Limb (tissue), 2 donors: ENCODE results near the gene LMOD3.

Experiments
- DNase-seq, 2 donors: peaks; one replicate each; pipeline ENCODE4 v3.0.0-alpha.2; 2016; ENCODE audit errors: extremely low spot score in 2 of 2

Gene LMOD3

DNA sequence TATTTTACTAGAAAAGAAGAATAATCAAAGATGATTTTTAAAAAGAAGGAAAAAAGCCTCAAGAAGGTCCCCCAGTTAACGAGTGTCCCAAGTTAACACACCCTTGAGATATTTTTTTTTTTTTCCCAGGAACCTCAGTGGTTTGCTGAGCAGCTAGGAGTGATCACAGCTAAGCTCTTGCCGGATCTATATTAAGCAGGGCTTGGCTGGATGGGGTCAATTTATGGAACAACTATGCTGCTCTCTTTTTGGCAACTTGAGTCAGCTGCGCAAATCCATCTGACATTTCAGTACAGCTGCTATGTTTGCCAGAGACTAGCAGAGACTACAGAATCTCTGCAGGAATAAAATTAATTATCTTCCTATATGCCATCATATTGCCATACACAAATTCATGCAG, at the start of gene LMOD3:
Gene LMOD3 (minus strand): TSS at position 193 of the 400 bp plus-strand sequence. CDS start 209 bp downstream, outside the sequence.
- peak in 1 of 2 donors; percentile 71 for DNase-seq

DNA sequence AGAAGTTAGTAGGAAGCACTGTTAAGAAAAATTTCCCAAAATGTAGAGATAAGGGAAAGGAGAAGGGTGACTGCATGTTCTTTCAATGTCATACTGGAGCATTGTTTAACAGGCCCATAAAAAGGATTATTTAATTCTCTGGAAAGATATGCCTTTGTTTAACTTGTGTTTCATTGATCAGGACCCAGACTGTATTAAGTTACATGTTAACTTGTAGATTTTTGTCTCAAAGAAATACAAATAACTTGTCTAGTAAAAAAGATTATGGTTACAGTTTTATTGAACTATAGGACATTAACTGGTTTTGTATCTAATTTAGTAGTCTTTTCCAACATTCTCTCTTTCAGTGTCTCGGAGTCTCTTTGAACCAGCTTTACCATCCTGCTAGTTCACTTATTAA, 49.7 kb upstream of the LMOD3 start:
- DNase-seq: no peak

DNA sequence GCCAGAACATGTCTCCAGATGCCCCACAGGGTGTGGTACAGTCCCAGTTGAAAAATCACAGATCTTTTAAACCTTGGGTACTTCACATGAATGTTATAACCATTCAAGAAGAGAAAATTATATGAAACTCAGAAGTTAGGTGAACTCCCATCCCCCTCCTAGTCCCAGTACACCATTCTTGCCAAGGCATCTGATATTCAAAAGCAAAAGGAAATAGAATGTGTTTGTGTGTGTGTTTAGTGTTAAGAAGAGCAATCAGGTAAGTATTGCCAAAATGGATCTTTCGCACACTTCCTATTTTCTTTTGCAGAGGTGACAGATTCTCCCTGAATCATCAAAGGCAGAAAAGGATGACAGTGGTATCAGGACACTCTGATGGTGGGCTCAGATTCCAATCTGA, 44.1 kb upstream of the LMOD3 start:
- no peak for DNase-seq

DNA sequence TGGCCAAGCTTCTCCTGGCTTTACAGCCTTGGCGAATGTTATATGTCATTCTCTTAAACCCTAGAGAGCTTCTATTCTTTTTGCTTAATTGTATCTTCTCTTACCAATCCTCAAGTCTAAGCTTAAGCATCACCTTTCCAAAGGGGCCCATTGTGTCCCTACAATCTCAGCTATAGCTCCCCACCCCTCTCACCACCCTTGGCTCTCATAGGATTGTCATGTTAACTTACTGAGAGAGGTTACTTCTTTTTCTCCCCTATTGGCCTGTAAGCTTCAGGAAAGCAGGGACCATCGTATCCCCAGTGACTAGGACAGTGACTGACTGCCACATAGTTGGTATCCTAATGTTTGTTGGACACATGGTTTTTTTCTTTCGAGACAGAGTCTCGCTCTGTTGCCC, 43.3 kb upstream of the LMOD3 start:
- DNase-seq: no peak

DNA sequence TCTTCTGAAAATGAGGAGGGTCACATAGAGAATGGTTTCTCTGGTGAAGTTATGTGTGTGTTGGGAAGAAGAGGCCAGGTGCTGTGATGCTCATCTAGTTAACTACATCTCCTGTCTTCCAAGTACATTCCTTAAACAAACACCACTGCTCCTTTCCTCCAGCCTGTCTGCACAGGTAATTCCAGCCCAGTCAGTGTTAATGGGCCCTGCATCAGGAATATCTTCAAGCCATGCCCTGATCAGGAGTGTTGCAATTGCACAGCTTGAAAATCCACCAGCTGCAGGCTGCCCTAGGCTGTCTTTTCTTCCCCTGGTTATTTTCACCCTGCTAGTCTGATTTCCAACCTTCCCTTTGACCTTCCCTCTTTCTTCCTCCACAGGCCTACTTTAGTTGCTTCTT, 41.9 kb upstream of the LMOD3 start:
- no peak for DNase-seq

DNA sequence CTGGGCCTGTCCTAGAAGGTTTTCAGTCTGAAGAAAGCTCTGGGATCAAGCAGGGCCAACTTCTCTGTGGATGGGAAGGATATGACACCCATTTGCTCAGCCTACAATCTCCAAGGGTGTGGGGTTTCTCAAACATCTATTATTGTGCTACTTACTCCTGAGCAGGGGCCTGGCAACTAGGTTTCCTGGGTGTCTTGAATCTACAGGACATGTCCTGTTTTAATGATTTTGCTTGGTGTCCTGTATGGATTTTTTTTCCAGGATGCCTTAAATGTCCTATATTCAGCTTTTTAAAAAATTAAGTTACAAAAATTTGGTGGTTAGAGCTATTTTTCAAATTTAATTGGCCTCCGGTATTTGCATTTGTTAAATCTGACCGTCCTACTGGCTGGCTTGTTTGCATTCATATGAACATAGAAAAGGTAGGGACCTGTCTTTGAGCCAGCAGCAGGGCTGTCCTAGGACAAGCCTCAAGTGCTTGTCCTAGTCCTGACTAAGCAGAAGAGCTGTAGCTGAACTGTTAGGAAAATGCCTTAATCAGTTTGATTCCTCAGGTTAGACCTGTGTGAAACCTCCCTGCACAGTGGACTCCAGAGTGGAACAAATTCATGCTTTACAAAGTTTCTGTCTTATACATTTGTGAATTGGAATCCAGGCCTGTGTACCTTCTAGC, 40.0 kb upstream of the LMOD3 start:
- no peak for DNase-seq

DNA sequence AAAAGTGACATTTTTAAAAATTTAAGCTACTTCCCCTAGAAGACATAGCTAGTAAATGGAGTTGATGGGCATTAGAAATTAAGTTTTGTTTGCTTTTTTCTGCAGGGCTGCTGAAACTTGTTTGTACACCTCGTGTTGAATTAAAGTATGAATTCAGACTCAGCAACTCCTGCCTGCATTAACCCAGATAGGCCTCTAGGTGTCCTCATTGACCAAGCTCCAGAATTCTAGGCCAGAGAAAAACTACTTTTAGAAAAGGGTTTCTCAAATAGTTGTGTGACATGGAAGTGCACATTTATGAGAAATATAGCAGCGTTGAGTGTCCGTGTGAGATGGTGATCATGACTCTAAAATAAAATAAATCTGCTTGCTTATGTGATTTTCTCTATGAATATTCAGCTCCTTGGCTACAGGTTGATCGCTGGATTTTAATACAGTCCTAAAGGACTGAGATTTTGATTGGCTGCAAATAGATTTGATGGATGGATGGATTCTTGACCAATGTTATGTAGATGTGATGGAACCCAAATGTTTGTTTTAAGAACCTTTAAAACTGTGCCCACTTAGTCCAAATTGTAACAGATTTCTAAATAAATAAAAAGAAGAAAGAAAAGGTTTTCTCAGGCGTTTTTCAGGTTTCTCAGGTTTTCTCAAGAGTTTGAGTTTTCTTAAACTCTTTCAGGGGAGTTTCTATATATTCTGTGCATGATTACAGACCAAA, 39.4 kb upstream of the LMOD3 start:
- DNase-seq: peak; percentile 35 to 85

DNA sequence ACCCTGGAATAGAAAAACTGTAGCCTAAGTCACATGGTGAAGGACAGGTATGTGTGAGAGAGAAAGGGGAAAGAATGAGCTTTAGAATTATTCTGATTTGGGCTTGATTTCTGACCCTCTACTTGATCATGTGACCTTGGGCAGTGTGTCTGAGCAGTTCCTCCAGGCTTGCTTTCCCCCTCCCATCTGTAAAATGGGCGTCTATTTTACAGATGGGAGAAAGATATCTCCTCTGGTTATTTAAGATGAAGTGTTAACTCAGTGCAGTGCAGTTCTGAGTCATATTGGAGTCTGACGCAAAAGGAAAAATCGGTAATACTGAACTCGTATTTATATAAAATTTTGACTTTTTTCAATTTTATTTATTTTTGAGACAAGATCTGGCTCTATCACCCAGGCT, 38.1 kb upstream of the LMOD3 start:
- DNase-seq: no peak

DNA sequence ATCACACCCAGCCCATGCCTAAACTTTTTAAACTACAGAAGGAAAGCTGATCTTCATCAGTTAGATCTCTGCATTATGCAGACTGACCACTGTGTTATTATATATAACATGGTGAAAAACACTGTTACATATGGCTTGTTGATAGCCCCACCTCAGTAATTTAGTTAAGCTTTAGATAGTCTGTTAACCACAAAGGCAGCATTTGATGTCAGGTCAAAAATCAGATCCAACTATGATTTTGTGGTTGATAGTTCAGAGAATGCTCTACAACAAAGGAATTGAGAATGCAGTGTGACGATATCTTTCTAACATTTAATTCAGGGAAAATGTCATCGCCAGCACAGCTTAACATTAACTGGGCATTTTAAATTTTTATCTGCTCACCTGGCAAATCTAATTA, 37.7 kb upstream of the LMOD3 start:
- DNase-seq: no peak

DNA sequence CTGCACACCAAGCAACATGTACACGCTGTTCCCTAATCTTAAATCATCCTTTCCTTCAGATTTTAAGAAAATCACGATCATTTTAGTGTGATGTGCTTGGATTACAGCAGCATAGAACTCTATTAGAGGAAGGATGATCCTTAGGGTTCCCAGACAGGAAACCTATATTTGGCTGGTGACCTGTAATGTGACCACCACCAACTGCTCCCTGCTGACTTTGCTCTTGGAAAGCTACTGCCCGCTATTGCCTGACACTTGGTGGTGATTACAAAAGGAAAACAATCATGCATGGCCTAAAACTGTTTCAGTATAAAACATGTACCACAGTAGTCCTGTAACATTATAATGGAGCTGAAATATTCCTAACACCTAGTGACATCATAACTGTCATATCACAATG, 27.2 kb upstream of the LMOD3 start:
- DNase-seq: no peak

DNA sequence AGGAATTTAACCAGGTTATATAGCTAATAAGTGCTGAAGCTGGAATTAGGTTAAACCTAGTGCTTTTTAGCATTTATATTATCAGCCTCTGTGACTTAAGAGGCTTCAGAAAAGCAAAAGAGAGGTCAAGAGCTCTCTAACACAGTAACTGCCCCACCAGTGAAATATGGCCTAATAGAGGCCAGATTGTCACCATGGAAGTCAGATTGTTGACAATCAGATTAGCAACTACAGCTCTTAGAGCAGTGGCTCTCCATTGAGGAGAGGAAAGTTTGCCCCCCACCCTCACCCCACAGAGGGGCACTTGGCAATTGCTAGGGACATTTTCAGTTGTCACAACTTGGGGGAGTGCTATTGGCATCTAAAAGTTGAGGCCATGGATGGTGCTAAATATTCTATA, 23.3 kb upstream of the LMOD3 start:
- no peak for DNase-seq

DNA sequence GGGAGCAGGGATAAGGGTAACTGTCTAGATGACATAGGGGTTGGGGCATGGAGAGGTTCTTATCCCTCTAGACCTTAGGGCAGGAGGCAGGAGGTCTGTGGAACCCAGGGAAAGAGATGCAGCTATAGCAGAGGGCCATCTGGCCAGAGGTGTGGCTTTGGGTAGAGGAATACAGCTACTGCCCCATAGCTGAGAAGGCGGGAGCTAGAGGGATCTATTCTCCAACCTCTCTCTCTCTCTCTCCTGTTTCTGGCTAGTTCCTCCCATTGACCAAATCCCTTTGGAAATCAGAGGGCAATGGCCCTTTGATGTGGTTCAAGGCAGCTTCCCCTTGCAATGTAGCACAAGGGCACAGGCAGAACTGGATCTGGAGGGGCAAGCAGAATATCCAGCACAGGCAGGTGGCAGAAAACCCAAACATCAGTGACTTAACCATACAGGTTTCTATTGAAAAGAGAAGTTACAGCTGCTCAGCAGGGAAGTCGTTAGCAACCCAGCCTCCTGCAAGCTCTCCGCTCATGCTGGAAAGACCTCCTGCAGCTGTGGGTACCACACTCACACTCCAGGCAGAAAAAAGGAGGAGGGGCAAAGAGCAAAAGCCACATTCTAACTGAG, 22.3 kb upstream of the LMOD3 start:
- no peak for DNase-seq

DNA sequence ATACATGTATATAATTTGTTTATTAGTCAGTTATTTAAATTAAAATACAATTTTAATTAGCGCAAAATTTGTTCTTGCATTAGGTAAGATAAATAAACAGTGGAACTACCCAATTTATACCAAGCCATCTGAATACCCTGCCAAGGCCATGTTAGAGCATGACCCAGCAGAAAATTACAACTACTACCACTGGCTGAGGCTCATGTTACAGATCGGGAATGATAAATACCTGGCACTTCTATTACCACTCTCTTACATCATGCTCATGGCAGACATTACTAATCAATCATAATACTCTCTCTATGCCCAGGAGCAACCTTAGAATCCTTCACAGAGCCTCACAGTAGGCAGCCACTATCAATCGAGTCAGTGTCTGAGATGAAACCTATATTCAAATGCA, 21.2 kb upstream of the LMOD3 start:
- no peak for DNase-seq

DNA sequence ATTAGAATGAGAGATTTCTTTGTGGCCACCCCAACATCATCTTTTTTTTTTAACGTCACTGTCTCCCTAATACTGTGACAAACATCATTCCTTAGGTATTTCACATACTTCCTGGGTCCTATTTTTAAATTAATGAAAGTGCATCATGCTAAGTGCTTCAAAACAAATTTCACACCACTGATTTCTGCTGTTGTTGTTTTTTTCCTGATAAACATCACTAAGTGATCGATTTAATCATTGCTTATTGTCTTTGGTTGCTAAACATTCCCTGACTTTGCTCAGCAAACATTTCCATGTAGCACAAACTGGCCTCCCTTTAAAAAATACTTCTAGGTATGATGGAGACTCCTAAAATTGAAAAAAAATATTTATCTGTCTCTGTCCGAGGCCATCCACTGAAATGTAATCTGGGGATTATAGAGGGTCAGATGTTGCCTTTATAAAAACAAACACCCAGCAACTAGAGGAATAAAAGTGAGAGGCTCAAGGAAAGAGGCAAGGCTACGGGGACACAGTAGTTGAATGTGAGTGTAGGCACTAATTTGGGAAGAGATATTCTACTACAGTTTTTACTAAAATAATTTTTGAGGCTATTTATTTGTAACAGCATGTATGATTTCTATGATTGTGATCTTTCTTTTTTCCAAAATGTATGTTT, 20.5 kb upstream of the LMOD3 start:
- DNase-seq: no peak

DNA sequence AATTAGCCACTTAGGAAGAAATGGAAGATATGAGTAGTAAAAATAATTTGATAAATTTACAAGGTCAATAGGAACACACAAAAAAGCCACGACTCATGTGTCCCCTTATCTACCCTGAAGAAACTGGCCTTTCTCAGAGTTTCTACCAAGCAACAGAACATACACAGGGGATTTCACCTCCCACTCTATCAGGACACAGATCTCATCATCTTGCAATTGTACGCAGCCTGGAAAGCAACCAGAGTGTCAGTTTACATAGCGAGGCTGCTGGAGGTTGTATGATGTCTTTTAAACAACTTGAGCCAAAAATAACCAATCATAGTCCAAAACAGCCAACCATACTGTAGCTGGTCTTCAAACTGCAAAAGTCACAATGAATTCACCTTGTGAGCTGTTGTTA, 19.7 kb upstream of the LMOD3 start:
- no peak for DNase-seq

DNA sequence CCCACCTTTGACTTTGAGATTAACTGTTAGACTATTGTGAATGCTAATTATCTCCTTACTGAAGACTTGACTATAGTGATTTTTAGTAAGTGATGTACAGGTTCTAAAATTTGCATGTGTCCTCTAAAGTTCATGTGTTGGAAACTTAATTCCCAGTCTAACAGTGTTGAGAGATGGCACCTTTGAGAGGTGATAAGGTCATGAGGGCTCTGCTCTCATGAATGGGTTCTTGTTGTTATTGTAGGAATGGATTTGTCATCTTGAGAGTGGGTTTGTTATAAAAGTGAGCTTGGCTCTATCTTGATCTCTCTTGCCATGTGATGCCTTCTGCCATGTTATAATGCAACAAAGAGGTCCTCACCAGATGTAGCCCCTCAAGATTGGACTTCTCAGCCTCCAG, 18.9 kb upstream of the LMOD3 start:
- no peak for DNase-seq

DNA sequence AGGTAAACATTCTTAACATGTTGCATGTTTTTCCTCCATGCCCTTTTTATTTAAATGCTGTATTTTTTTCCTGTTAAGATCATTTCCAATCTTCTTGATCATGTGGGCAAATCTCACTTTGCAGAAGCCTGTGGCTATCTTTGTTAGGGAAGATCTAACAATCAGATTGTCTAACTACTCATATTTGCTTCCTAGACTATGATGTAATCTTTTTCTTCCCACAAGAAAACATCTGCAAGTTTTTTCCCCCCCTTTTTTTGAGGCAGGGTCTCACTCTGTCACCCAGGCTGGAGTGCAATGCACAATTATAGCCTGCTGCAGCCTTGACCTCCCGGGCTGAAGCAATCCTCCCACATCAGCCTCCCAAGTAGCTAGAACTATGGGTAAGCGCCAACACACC, 15.0 kb upstream of the LMOD3 start:
- no peak for DNase-seq

DNA sequence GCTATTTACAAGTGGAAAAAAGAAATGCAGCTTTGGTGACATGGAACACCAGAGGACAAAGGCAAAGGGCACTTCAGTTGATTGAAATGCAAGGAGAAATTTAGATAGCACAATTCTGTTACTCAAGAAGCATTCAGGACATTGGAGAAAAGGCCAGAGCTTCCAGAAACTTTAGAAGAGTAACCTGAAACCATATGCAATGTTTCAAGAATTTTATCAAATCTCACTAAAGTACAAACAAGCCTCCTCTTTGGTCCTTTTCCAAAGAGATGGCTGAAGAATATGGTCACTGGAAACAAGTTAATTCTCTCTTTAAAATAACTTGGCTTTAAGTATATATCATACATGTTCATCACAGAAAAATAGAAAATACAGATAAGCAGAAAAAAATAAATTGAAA, 14.6 kb upstream of the LMOD3 start:
- DNase-seq: no peak

DNA sequence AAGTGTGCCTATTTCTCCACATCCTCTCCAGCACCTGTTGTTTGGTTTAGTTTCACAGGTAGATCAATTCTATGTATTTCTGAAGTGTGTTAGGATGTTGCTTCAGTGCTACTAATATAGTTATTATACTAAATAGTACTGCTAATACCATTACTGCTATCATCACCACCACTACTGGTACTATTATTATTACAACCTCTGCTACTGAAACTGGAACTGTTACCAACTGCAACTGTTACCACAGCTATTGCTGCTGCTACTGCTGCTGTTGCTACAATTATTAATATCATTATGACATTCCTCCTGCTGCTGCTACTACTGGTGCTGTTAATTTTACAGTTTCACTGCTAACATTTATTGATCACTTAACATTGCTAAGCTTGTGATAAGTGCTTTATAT, 8.3 kb upstream of the LMOD3 start:
- no peak for DNase-seq

DNA sequence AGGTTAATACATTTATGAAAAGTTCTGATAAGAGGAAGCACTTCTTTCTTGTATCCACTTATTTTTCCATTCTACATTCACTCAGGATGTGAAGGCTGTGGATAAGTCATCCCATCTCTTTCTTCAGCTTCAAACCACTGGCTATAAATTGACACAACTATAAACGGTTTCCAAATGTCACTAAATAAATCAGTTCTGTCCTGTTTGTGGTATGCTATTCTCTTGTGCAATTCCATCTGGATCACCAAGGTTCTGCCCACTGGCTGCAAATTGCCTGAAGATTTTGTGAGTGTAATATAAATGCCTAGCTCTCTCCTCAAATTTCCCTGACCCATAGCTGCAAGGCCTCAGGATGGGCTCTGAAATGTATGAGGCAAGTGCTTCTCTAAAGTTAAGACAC, 7.1 kb upstream of the LMOD3 start:
- no peak for DNase-seq

DNA sequence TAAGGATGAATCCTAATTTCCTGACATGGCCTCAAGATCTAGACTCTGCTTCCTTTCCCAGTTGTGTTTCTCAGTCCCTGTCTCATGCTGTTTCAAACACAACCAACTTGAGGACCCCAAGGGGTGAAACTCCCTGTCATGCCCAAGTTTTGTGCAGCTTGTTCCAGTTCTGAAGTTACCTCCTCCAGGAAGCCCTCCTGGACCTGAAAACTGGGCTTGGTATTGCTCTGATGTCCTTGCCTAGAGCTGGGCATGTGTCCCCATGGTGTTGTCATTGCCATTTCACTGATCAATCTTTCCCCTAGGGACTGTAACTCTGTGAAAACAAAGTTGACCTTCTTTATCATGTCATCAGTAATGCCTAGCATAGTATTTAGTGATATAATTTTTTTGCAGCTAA, 6.1 kb upstream of the LMOD3 start:
- no peak for DNase-seq

DNA sequence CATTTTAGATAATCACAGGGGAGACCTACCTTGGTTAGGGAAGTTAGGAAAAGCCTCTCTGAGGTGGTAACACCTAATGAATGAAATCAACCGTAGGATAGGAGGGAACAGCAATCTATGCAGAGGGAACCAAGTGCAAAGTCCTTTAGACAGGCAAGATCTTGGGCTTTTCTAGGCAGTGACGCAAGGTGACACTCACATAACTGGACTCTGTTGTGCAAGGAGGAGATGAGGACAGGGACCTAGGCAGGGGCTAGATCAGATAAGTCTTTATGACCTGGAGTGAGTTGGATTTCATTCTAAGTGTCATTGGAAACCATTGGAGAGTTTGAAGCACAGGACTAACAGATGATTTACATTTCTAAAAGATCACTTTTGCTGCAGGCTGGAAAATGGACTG, 4.6 kb upstream of the LMOD3 start:
- no peak for DNase-seq
